SU-DHL-6 (cell line): ENCODE results near the gene TYRO3.

ENCODE experiments used
- H2AFZ ChIP-seq: fragments of 200-600 bp; sonication (generic); 2 replicates; pipeline ENCODE4 v1.6.1; 2014; ENCODE audit warnings: low read depth, mild to moderate bottlenecking, moderate library complexity, mixed read lengths, antibody characterized with exemption, low read length; ENCODE audit not compliant: severe bottlenecking
- H3F3A ChIP-seq: fragments of 200-600 bp; shearing (Covaris generic); 2 replicates; pipeline ENCODE4 v1.6.0; 2016; ENCODE audit warnings: antibody characterized with exemption, mild to moderate bottlenecking; ENCODE audit not compliant: insufficient read depth
- H3K27ac ChIP-seq: fragments of 200-600 bp; sonication (generic); 2 replicates; pipeline ENCODE4 v1.5.1; 2016; ENCODE audit warnings: low read depth, mild to moderate bottlenecking, low read length, moderate library complexity, mixed read lengths
- H3K27me3 ChIP-seq: fragments of 200-600 bp; sonication (generic), shearing (Covaris generic); 2 replicates; pipeline ENCODE4 v1.6.0; 2014; ENCODE audit warnings: mild to moderate bottlenecking, low read length
- H3K36me3 ChIP-seq: fragments of 200-600 bp; sonication (generic); 2 replicates; pipeline ENCODE4 v1.6.1; 2014; ENCODE audit warnings: mild to moderate bottlenecking, low read length, mixed read lengths
- H3K4me2 ChIP-seq: fragments of 300-600, 200-600 bp; shearing (Covaris generic), sonication (generic); 2 replicates; pipeline ENCODE4 v1.6.0; 2014; ENCODE audit warnings: low read length, low read depth, mild to moderate bottlenecking; ENCODE audit not compliant: poor library complexity, severe bottlenecking
- H3K4me3 ChIP-seq: fragments of 200-600 bp; sonication (generic); 2 replicates; pipeline ENCODE4 v1.5.1; 2014; ENCODE audit warnings: antibody characterized with exemption, low read length, mild to moderate bottlenecking, mixed read lengths; ENCODE audit not compliant: insufficient read depth, poor library complexity, severe bottlenecking
- H3K79me2 ChIP-seq: fragments of 200-600 bp; sonication (generic); 2 replicates; pipeline ENCODE4 v1.6.1; 2014; ENCODE audit warnings: mild to moderate bottlenecking, low read length, moderate library complexity; ENCODE audit not compliant: insufficient read depth
- H3K9ac ChIP-seq: fragments of 200-600 bp; sonication (generic); 2 replicates; pipeline ENCODE4 v1.7.0; 2014; ENCODE audit warnings: mild to moderate bottlenecking, low read length
- H3K9me2 ChIP-seq: fragments of 200-600 bp; sonication (generic); replicated peaks from 2 replicates; pipeline ENCODE4 v1.6.1; 2014; ENCODE audit warnings: low read length; ENCODE audit not compliant: insufficient read depth
- H3K9me3 ChIP-seq: fragments of 200-600 bp; sonication (generic); 2 replicates; pipeline ENCODE4 v1.6.1; 2014; ENCODE audit warnings: low read length, mixed read lengths; ENCODE audit not compliant: insufficient read depth
- H4K20me1 ChIP-seq: fragments of 200-600 bp; sonication (generic); 2 replicates; pipeline ENCODE4 v1.6.1; 2014; ENCODE audit warnings: low read depth, mild to moderate bottlenecking, antibody characterized with exemption, low read length, moderate library complexity, mixed read lengths
- CTCF ChIP-seq: fragments of 200-600 bp; sonication (generic); IDR thresholded peaks from one replicate; pipeline ENCODE4 v1.5.1; 2017; ENCODE audit warnings: antibody characterized with exemption, mild to moderate bottlenecking, low read length, moderate library complexity; ENCODE audit not compliant: insufficient read depth, poor library complexity, severe bottlenecking
- EZH2phosphoT487 ChIP-seq: fragments of 200-600 bp; sonication (generic), shearing (Covaris generic); conservative IDR thresholded peaks from 2 replicates; pipeline ENCODE4 v1.6.1; 2018; ENCODE audit warnings: mild to moderate bottlenecking, antibody characterized with exemption, low read length, moderate library complexity, mixed read lengths

TYRO3 gene

GRCh38 chr15:41558400-41559238, at the start of gene TYRO3:
Gene TYRO3, plus strand, starts transcription at chr15:41559212. Its CDS starts 46 bp downstream, at chr15:41559258.
- H3K27me3 ChIP-seq = peaks cover 2% of the 10 kb centered on the region; the same call in 1 of the 2 replicates
- peak within 1 kb of the TSS; percentile 66 for H2AFZ ChIP-seq
- peak within 1 kb of the TSS; percentile 57 for H3K4me2 ChIP-seq
- H3K9me3 ChIP-seq = no peaks in the 10 kb centered on the region
- H3K79me2 ChIP-seq = no peaks in the 10 kb centered on the region
- H3K27ac ChIP-seq = no peak within 1 kb of the TSS
- no peak for TF ChIP-seq EZH2phosphoT487
- no peak for TF ChIP-seq CTCF
- no peaks in the 10 kb centered on the region for H4K20me1 ChIP-seq
- H3K9me2 ChIP-seq = no peaks in the 10 kb centered on the region
- H3K36me3 ChIP-seq = no peaks in the 10 kb centered on the region
- peaks cover 13% of the 10 kb centered on the region; the same call in 1 of the 2 replicates for H3F3A ChIP-seq
- peak within 1 kb of the TSS; percentile 45 for H3K9ac ChIP-seq
- H3K4me3 ChIP-seq = peak within 1 kb of the TSS; percentile 47

- TF ChIP-seq EZH2phosphoT487 (no peak), CTCF (no peak)
These were observed 48.3 kb upstream of the TYRO3 start for GRCh38 chr15:41510728-41511127.

GRCh38 chr15:41511331-41511898, 47.6 kb upstream of the TYRO3 start:
- no peak overlapping the region for H3K4me2 ChIP-seq
- H3K36me3 ChIP-seq = no peaks in the 10 kb centered on the region
- no peaks in the 10 kb centered on the region for H3K9me3 ChIP-seq
- no peaks in the 10 kb centered on the region for H3F3A ChIP-seq
- no peaks in the 10 kb centered on the region for H3K9me2 ChIP-seq
- no peaks in the 10 kb centered on the region for H4K20me1 ChIP-seq
- no peak overlapping the region for H3K4me3 ChIP-seq
- no peaks in the 10 kb centered on the region for H3K27me3 ChIP-seq
- H3K79me2 ChIP-seq = no peaks in the 10 kb centered on the region
- H3K9ac ChIP-seq = no peak overlapping the region
- TF ChIP-seq EZH2phosphoT487 (no peak), CTCF (no peak)
- no peak overlapping the region for H3K27ac ChIP-seq
- H2AFZ ChIP-seq = no peak overlapping the region

More at GRCh38 chr15:41510728-41511127, 48.3 kb upstream of the TYRO3 start:
- Histone ChIP-seq H4K20me1 (no peaks in the 10 kb centered on the region), H3K36me3 (no peaks in the 10 kb centered on the region), H3K9me3 (no peaks in the 10 kb centered on the region), H3K27me3 (no peaks in the 10 kb centered on the region), H3K4me2 (no peak overlapping the region), H3K9ac (no peak overlapping the region), H3F3A (no peaks in the 10 kb centered on the region), H3K9me2 (no peaks in the 10 kb centered on the region), H2AFZ (no peak overlapping the region), H3K79me2 (no peaks in the 10 kb centered on the region), H3K27ac (no peak overlapping the region), H3K4me3 (no peak overlapping the region)
